ENCODE measurements around the gene FAM53A.
"Not testable (repeated sequence)": the region's sequence is repeated elsewhere in the genome, so short reads cannot be mapped to it uniquely, and the experiment has no call there.

The FAM53A gene

GRCh38 chr4:1658146-1658545 lies 26.0 kb downstream of the FAM53A start:
- DNase-seq, result no peak

GRCh38 chr4:1656986-1657385 lies 27.1 kb downstream of the FAM53A start:
- no peak for DNase-seq

- no peak for DNase-seq
Measured at GRCh38 chr4:1656132-1656531, 28.0 kb downstream of the FAM53A start.

DNA sequence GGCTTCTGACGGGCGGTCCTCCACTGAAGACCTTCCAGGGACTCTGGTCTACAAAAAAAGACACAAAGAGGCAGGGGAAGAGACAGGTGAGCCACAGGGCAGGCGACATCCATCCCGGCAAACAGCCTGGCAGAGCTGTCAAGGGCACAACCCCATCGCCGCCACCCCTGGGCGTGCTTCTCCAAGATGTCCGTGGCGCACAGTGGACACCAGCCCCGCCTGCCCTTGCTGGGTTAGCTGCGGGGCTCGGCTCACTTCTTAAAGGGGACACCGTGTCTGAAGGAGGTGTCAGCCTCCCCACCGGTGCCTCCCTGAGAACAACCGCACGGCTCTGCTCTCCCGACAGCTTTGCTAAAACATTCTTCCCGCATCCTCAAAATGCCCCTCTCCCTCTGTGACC lies 28.4 kb downstream of the FAM53A start:
- no peak for DNase-seq

DNA sequence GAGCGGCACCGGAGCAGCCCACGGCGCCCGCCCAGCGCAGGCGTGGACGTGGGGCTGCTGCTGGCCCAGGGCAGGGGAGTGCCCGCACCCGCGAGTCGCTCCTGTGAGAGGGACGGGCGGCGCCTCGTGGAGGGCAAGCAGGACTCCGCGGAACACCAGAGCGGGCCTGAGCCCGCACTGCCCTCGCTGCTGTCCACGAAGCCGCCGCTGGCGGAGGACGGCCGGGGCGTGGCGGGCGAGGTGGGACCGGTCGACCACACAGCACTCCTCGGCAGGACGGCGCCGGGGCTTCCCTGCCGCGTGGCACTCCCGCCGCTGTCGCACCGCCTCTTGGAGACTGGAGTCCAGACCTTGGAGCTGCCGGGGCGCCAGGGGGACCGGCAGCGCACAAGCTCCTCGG lies 29.0 kb downstream of the FAM53A start:
- DNase-seq, result no peak

GRCh38 chr4:1654216-1654955 lies 29.7 kb downstream of the FAM53A start:
- DNase-seq, result no peak

DNA sequence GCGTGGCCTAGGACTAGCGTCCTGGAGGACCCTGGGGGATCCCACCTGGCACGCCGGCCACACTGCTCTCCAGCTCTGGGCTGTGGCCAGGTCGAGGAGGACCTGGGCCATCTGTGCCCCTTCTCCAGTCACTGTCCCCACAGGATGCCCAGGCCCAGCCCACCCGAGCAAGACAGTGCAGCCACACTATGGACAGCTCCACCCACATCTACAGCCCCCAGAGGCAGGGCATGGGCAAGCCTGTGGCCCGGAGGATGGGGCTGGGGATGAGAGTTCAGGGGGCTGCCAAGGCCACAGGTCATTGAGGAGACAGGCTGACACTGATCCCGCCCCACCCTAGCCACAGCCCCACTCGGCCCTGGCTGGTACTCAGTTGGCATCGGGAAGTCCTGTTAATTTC lies 30.3 kb downstream of the FAM53A start:
- no peak for DNase-seq

DNA sequence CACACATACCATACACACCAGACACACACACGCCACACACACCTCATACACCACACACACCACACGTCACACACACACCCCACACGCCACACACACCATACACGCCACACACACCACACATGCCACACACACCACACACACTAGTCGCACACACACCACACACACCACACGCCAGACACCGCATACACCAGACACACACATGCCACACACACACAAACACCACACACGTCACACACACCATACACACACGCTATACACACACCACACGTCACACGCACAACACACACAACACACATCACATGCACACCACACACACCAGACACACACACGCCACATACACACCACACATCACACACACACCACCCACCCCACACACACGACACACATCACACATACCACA lies 32.0 kb downstream of the FAM53A start:
- DNase-seq, result no peak

GRCh38 chr4:1651609-1652008 lies 32.5 kb downstream of the FAM53A start:
- no peak for DNase-seq

GRCh38 chr4:1648962-1649361 lies 35.2 kb downstream of the FAM53A start:
- DNase-seq, result no peak

GRCh38 chr4:1647432-1647831 lies 36.7 kb downstream of the FAM53A start:
- no peak for DNase-seq

GRCh38 chr4:1646690-1647089 lies 37.4 kb downstream of the FAM53A start:
- no peak for DNase-seq

GRCh38 chr4:1644891-1645657 lies 39.0 kb downstream of the FAM53A start:
- DNase-seq, result peak; percentile 26

GRCh38 chr4:1643971-1644735 lies 40.0 kb downstream of the FAM53A start:
- DNase-seq, result no peak

DNA sequence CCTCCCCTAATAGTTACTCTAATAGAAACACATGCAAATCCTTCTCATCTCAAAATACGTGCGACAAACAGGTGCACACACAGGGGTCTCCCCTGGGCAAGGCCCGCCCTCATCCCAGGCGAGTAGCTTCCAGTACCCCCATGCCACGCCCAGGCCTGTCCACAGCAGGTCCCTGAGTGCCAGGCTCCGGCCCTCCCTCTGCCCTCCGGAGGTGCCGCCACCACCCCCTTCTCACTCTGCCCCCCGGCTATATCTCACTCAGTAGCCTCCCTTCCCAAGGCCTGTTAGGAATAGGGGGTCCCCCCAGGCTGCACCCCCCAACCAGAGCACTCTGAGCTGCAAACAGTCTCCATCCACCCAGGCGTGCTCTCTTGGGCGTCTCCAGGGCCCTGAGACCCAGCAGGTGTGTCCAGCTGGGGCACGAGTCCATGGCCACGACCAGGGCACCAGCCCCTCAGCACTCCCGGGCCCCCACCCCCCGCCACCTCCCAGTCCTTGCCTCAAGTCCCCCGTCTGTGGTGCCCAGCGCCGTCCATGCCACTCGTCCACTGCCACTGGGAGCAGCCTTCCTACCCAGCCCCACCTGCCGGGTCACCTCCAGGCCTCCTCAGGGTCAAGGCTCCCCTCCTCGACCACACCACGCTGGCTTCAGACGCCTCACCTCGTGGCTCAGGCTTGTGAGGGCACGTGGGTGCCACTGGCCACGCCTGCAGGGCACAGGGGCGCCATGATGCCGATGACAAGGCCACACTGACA lies 41.7 kb downstream of the FAM53A start:
- no peak for DNase-seq

- no peak for DNase-seq
Measured at GRCh38 chr4:1641671-1642070, 42.4 kb downstream of the FAM53A start.

DNA sequence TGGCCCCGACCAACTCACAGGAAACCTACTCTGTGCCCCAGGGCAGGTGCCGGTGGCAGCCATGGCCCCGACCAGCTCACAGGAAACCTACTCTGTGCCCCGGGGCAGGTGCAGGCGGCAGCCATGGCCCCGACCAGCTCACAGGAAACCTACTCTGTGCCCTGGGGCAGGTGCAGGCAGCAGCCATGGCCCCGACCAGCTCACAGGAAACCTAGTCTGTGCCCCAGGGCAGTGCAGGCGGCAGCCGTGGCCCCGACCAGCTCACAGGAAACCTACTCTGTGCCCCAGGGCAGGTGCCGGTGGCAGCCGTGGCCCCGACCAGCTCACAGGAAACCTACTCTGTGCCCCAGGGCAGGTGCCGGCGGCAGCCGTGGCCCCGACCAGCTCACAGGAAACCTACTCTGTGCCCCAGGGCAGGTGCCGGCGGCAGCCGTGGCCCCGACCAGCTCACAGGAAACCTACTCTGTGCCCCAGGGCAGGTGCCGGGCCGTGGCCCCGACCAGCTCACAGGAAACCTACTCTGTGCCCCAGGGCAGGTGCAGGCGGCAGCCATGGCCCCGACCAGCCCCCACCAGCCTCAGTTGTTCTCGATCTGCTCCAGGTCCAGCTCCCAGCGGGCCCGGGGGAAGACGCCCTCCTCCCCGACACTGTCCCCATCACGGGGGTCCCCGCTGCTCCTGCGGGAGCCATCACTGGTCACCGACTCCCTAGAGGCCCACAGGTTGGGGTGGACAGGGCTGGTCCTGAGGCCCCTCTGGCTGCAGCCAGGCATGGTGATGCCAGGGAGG lies 43.2 kb downstream of the FAM53A start:
- DNase-seq, result not testable (repeated sequence)

GRCh38 chr4:1640190-1640589 lies 43.9 kb downstream of the FAM53A start:
- no peak for DNase-seq

DNA sequence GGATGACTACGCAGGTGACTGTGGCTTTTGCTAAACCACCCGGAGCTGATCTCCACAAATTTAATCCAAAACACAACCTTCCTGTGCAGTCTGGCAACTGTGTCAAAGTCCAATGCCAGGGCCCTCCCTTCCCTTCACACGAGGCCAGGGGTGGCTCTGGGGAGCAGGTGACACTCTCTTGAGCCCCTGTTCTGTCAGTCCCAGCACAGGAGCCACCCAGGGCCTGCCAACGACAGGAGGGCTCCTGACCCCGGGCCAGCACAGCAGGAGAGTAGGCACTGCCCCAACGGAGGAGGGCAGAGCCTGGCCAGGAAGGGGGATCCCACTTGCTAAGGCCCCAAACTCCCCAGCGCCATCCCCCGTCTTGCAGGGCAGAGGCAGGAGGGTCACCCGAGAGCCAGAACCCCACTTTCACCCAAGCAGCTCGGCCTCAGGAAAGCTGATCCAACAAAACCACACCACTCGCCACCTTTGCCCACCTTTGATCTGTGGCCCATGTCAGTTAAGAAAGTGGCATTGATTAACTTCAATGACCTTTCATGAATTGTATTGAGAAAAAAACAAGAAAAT lies 44.7 kb downstream of the FAM53A start:
- DNase-seq, result no peak

GRCh38 chr4:1638873-1639272 lies 45.2 kb downstream of the FAM53A start:
- DNase-seq, result no peak

DNA sequence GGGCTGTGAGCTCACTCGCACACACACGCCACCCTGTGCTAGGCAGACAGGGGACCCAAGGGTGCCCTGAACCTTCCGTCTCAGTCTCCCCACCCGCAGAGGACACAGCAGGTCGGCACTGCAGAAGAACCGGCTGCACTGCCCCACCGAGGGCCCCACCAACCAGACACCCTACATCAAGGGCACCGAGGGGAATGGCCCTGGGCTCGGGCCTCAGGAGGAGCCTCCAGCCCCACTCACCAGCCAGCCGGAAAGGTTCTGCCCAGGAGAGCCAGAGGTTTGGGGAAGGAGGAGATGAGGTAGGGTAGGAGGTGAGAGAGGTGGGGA lies 45.9 kb downstream of the FAM53A start:
- no peak for DNase-seq
